Dermis blood vessel endothelial cell (primary cell): ENCODE data around the gene ESRRA. TPM values are rescaled to one million over a fixed set of nuclear protein-coding genes. Genes with fewer than 3 reads are reported as not detected.

ENCODE experiments used
- DNase-seq: peaks from one replicate; pipeline ENCODE4 v3.0.0; 2010
- total RNA-seq: library from RNA; depleted of rRNA; stranded (reverse); fragments of >200 nt; gene quantifications from 2 replicates; pipeline ENCODE4 v1.2.3, GENCODE V29; 2014

ESRRA gene
- 60.3 and 76.7 TPM in 2 replicates for total RNA-seq

GRCh38 chr11:64305075-64305690 is at the start of gene ESRRA:
ESRRA (plus strand) TSS chr11:64305524; CDS start chr11:64307180, 1,656 bp downstream.
- DNase-seq, result peak; percentile 98

DNA sequence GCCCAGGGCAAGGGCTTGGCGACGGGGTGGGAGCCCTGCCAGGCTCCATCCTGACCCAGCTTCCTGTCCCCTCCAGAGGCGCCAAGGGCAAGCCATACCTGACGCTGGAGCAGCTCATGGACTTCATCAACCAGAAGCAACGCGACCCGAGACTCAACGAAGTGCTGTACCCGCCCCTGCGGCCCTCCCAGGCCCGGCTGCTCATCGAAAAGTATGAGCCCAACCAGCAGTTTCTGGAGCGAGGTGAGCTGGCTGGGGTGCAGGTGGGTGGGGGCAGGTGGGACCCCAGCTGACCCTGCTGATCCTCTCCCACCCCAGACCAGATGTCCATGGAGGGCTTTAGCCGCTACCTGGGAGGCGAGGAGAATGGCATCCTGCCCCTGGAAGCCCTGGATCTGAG is 49.0 kb upstream of the ESRRA start:
- no peak for DNase-seq

DNA sequence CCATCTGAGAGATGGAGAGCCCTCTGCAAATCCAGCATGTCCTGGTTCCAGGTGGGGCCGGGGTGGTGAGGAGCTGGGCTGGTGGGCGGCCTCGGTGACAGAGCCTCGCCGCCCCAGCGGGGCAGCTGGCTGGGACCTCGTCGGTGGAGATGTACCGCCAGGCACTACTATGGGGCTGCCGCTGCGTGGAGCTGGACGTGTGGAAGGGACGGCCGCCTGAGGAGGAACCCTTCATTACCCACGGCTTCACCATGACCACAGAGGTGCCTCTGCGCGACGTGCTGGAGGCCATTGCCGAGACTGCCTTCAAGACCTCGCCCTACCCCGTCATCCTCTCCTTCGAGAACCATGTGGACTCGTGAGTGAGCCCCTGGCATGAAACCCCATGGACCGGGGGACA is 47.0 kb upstream of the ESRRA start:
- DNase-seq, result no peak

DNA sequence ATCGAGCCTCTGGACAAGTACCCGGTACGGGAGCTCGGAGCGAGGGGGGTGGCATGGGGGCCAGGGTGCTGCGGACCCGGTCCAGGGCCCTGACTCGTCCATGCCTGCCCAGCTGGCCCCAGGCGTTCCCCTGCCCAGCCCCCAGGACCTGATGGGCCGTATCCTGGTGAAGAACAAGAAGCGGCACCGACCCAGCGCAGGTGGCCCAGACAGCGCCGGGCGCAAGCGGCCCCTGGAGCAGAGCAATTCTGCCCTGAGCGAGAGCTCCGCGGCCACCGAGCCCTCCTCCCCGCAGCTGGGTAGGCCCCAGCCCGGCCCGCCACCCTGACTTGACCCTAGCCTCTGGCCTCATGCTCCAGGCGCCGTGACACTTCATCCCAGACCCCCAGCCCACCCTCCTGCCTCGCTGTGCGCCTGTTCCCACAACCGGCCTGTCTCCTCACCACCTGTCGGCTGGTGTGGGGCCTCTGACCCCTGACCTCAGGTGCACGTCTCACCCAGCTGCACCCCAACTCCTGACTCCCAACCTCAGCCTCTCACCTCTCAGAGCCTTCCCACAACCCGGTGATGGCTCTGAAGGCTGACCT is 46.3 kb upstream of the ESRRA start:
- no peak for DNase-seq

GRCh38 chr11:64259533-64260067 is 45.7 kb upstream of the ESRRA start:
- no peak for DNase-seq

DNA sequence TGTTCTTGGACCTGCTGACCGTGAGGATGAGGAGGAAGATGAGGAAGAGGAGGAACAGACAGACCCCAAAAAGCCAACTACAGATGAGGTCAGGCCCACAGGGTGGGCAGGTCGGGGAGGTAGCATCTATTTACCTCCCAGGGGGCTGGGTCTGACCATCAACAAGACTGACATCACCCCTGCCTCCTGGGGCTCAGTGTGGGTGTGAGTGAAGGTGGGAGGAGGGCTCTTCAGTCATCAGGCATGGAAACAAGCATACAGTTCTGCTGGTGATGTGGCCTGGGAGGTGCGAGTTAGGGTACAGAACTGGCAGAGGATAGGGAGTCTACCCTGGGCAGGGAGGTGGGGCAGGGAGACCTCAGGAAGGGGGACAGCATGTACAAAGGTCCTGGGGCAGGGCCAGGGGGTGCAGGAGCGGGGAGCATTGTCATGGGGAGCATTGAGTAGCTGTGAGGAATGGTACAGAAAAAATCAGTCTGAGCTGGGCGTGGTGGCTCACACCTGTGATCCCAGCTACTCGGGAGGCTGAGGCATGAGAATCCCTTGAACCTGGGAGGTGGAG is 45.1 kb upstream of the ESRRA start:
- DNase-seq, result no peak

DNA sequence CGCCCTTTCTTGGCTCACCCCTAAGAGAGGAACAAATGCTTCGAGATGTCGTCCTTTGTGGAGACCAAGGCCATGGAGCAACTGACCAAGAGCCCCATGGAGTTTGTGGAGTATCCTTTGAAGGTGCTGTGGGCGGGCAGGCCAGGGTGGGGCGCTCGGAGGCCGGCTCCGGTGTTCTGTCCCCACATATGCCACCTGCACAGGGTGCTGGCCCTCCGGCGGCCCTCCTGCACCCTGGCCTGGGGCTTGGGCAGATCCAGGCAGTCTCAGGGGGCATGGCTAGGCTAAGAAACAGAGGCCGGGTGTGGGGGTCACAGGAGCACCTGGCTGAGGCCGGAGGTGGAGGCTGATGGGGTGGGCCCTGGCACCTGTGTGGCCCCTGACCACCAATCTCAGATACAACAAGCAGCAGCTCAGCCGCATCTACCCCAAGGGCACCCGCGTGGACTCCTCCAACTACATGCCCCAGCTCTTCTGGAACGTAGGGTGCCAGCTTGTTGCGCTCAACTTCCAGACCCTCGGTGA is 43.7 kb upstream of the ESRRA start:
- no peak for DNase-seq

GRCh38 chr11:64262271-64263002 is 42.9 kb upstream of the ESRRA start:
- DNase-seq, result no peak

- peak; percentile 89 for DNase-seq
These were observed 42.0 kb upstream of the ESRRA start for GRCh38 chr11:64263021-64263946.

GRCh38 chr11:64263947-64264317 is 41.4 kb upstream of the ESRRA start:
- DNase-seq, result no peak

GRCh38 chr11:64264371-64264852 is 40.9 kb upstream of the ESRRA start:
- DNase-seq, result no peak

DNA sequence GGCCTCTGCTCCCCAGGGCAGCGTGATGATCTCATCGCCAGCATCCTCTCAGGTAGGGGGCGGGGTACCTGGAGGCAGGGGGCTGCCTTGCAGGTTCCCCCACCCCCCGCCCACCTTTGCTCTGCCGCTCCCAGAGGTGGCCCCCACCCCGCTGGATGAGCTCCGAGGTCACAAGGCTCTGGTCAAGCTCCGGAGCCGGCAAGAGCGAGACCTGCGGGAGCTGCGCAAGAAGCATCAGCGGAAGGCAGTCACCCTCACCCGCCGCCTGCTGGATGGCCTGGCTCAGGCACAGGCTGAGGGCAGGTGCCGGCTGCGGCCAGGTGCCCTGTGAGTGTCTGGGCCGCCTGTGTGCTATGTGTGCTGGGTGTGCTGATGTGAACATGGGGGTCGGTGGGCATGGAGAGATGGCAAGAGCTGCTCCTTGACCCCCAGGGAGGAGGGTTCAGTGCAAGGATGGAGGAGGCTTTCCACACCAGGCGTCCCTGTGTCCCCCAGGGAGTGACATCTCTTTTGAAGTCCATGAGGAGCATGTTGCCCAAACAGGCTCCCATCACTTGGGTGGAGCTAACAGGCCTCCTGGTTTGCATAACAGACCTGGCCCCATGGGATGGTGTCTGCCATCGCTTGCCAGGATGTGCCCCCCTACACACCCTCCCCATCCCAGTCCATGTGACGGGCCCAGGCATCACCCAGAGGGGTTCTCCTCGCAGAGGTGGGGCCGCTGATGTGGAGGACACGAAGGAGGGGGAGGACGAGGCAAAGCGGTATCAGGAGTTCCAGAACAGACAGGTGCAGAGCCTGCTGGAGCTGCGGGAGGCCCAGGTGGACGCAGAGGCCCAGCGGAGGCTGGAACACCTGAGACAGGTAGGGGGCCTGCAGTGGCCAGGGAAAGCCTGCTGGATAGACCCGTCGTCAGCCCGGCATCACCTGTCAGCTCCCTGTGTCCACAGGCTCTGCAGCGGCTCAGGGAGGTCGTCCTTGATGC is 39.9 kb upstream of the ESRRA start:
- DNase-seq, result no peak

GRCh38 chr11:64266339-64266738 is 39.0 kb upstream of the ESRRA start:
- peak; percentile 39 for DNase-seq

- DNase-seq, result peak; percentile 25
These were observed 37.9 kb upstream of the ESRRA start for GRCh38 chr11:64267207-64267945.

- peak; percentile 66 for DNase-seq
These were observed 37.1 kb upstream of the ESRRA start for GRCh38 chr11:64268025-64268892.

GRCh38 chr11:64268893-64269539 is 36.3 kb upstream of the ESRRA start:
- peak; percentile 63 for DNase-seq

GRCh38 chr11:64269540-64270220 is 35.6 kb upstream of the ESRRA start:
- peak; percentile 100 for DNase-seq
